HCT116 (cell line): ENCODE data around the gene RPE65. TPM values are rescaled to one million over a fixed set of nuclear protein-coding genes. Genes with fewer than 3 reads are reported as not detected.

Experiments used
- ATAC-seq: fragments of 200-7000 bp; cut with Tn5 transposase; 2 replicates; pipeline ENCODE4 v1.9.1; 2020; ENCODE audit warnings: mild to moderate bottlenecking, moderate library complexity
- BruUV-seq: library from RNA; stranded (reverse); fragments of 400-500 nt; replicated peaks from 2 replicates; lab custom pipeline; 2021; lab: Mats Ljungman, UMichigan
- CTCF ChIA-PET: fragments of 300-600 bp; sonication (Branson Sonifier 250); formaldehyde crosslinking; loops from one replicate; lab custom pipeline; 2021; ENCODE audit warnings: antibody characterized with exemption; lab: Charles Lee
- POLR2A ChIA-PET: fragments of 300-600, 350-600 bp; sonication (Branson Sonifier 250); formaldehyde crosslinking; loops from one replicate; lab custom pipeline; 2021; ENCODE audit warnings: antibody characterized with exemption; lab: Charles Lee
- RAD21 ChIA-PET, 2 experiments: fragments of 300-600 bp; sonication (Branson Sonifier 250); formaldehyde crosslinking; loops; one replicate each; lab custom pipeline; 2023; ENCODE audit warnings: low total read pairs in 2 of 2; ENCODE audit not compliant: uncharacterized antibody in 2 of 2, unreplicated experiment in 2 of 2, low non-redundant PET in 1 of 2; lab: Charles Lee
- DNase-seq: peaks from one replicate; pipeline ENCODE4 v3.0.0-alpha.2; 2010; ENCODE audit warnings: low read depth, low spot score
- H2AFZ ChIP-seq: fragments of 200-600 bp; shearing (Covaris generic), sonication (generic); 2 replicates; pipeline ENCODE4 v1.6.1; 2017; ENCODE audit warnings: low read depth, mixed run types, mixed read lengths, antibody characterized with exemption, low read length; ENCODE audit not compliant: poor library complexity, severe bottlenecking
- H3K27ac ChIP-seq: 2 replicates; pipeline ENCODE4 v1.5.1; 2012; ENCODE audit warnings: low read depth, low read length
- H3K27me3 ChIP-seq: fragments of 200-600 bp; sonication (generic); 2 replicates; pipeline ENCODE4 v1.6.1; 2016; ENCODE audit warnings: mixed run types, low read length, mixed read lengths; ENCODE audit not compliant: insufficient read depth
- H3K36me3 ChIP-seq, 2 experiments: fragments of 200-500 bp in 1 of 2; fragments of 200-600 bp in 1 of 2; sonication (Bioruptor generic) in 1 of 2; sonication (generic) in 1 of 2; 2 replicates each; pipeline versions ENCODE4 v1.5.1 to v1.6.1; 2014 to 2016; ENCODE audit warnings: low read length in 2 of 2, inconsistent platforms in 1 of 2, mixed read lengths in 1 of 2, mixed run types in 1 of 2; ENCODE audit not compliant: insufficient read depth in 2 of 2, control insufficient read depth in 1 of 2
- H3K4me1 ChIP-seq, 2 experiments: fragments of 200-600 bp in 1 of 2; sonication (generic) in 1 of 2; 2 replicates each; pipeline versions ENCODE4 v1.5.1 to v1.6.1; 2012 to 2017; ENCODE audit warnings: low read length in 2 of 2, inconsistent platforms in 1 of 2, mild to moderate bottlenecking in 1 of 2, mixed read lengths in 1 of 2, mixed run types in 1 of 2, moderate library complexity in 1 of 2; ENCODE audit not compliant: insufficient read depth in 2 of 2, control insufficient read depth in 1 of 2
- H3K4me2 ChIP-seq: fragments of 200-600 bp; sonication (generic); 2 replicates; pipeline ENCODE4 v1.6.1; 2017; ENCODE audit warnings: mixed run types, low read length, mixed read lengths
- H3K4me3 ChIP-seq, 2 experiments: fragments of 200-600 bp in 1 of 2; sonication (generic) in 1 of 2; replicated peaks in 1 of 2; 2 replicates each; pipeline ENCODE4 v1.5.1; 2011 to 2016; ENCODE audit warnings: low read length in 2 of 2, control low read depth in 1 of 2, low read depth in 1 of 2, mild to moderate bottlenecking in 1 of 2, mixed read lengths in 1 of 2, mixed run types in 1 of 2
- H3K79me2 ChIP-seq: fragments of 200-600 bp; sonication (generic); 2 replicates; pipeline ENCODE4 v1.6.1; 2017; ENCODE audit warnings: mild to moderate bottlenecking, mixed run types, low read length, moderate library complexity, mixed read lengths; ENCODE audit not compliant: insufficient read depth
- H3K9ac ChIP-seq: fragments of 200-600 bp; sonication (generic); 2 replicates; pipeline ENCODE4 v1.6.1; 2016; ENCODE audit warnings: low read length, mixed read lengths
- H3K9me2 ChIP-seq: fragments of 200-600 bp; sonication (generic), shearing (Covaris generic); 2 replicates; pipeline ENCODE4 v1.6.1; 2017; ENCODE audit warnings: mixed run types, mild to moderate bottlenecking, moderate library complexity; ENCODE audit not compliant: insufficient read depth
- H3K9me3 ChIP-seq, 2 experiments: fragments of 200-500 bp in 1 of 2; fragments of 200-600 bp in 1 of 2; sonication (Bioruptor generic) in 1 of 2; sonication (generic) in 1 of 2; 2 replicates each; pipeline ENCODE4 v1.6.1; 2014 to 2017; ENCODE audit warnings: low read length in 2 of 2, mixed read lengths in 2 of 2, inconsistent platforms in 1 of 2, low read depth in 1 of 2, mild to moderate bottlenecking in 1 of 2, mixed run types in 1 of 2, moderate library complexity in 1 of 2; ENCODE audit not compliant: control insufficient read depth in 1 of 2, insufficient read depth in 1 of 2
- H4K20me1 ChIP-seq: fragments of 200-600 bp; sonication (generic), shearing (Covaris generic); 2 replicates; pipeline ENCODE4 v1.6.1; 2017; ENCODE audit warnings: mixed run types, mild to moderate bottlenecking, moderate library complexity; ENCODE audit not compliant: insufficient read depth
- CTCF ChIP-seq, 3 experiments: fragments of 200-600 bp in 1 of 3; sonication (generic) in 1 of 3; IDR thresholded peaks in 2 of 3; conservative IDR thresholded peaks in 1 of 3; 2 replicates each; pipeline ENCODE4 v1.5.1; 2012 to 2017; ENCODE audit warnings: low read depth in 2 of 3, low read length in 2 of 3, antibody characterized with exemption in 1 of 3, borderline replicate concordance in 1 of 3, control low read depth in 1 of 3, mild to moderate bottlenecking in 1 of 3, mixed read lengths in 1 of 3, mixed run types in 1 of 3, moderate library complexity in 1 of 3; ENCODE audit not compliant: insufficient read depth in 1 of 3
- EZH2 ChIP-seq: fragments of 200-600 bp; sonication (generic); IDR thresholded peaks from 2 replicates; pipeline ENCODE4 v1.6.1; 2017; ENCODE audit warnings: antibody characterized with exemption, mixed run types
- FOSL1 ChIP-seq: IDR thresholded peaks from 2 replicates; pipeline ENCODE4 v1.6.1; 2012; ENCODE audit warnings: low read depth
- RAD21 ChIP-seq: IDR thresholded peaks from 2 replicates; pipeline ENCODE4 v1.6.1; 2012; ENCODE audit warnings: low read depth, mild to moderate bottlenecking
- REST ChIP-seq: IDR thresholded peaks from 2 replicates; pipeline ENCODE4 v1.6.1; 2012; ENCODE audit warnings: low read depth
- intact Hi-C: fragments of 100-400 bp; cut with micrococcal nuclease; formaldehyde crosslinking; loops from 2 replicates; pipeline ENCODE4 v1.10.0; 2022
- total RNA-seq: library from RNA; stranded (reverse); gene quantifications from one replicate; pipeline ENCODE4 v1.2.1, GENCODE V29; 2021; ENCODE audit not compliant: unreplicated experiment

RPE65 gene
- total RNA-seq, 1 experiment from 2014 or later, result not detected

GRCh38 chr1:68470388-68470970 lies 20.7 kb upstream of the RPE65 start:
- RAD21 ChIA-PET, result interaction anchor here in 1 of 2 experiments (0.7 to 1.0 kb wide), 2 partner anchors 1267 to 1268 kb away, joined by 3 read pairs; no protein-coding TSS in a partner anchor
- POLR2A ChIA-PET, result no interaction called here
- intact Hi-C loops, result loop anchor here (2.0 kb wide), 1 partner anchor 1266 kb away; no protein-coding TSS in a partner anchor

More at GRCh38 chr1:68470388-68470970, 20.7 kb upstream of the RPE65 start:
- H3K79me2 ChIP-seq, result no peaks in the 10 kb centered on the region; the same call in 1 of the 2 replicates
- no TSS peak for BruUV-seq
- H3K9me2 ChIP-seq, result no peaks in the 10 kb centered on the region
- H3K4me2 ChIP-seq, result no peak overlapping the region
- no peak overlapping the region for H3K4me3 ChIP-seq
- CTCF ChIA-PET, result interaction anchor here (0.7 to 1.8 kb wide), 8 partner anchors 9 to 547 kb away, joined by 3 to 9 read pairs (median 4); no protein-coding TSS in a partner anchor
- no peak overlapping the region for H3K27ac ChIP-seq
- H3K36me3 ChIP-seq, result peaks cover 7 to 10% of the 10 kb centered on the region in 2 experiments; a peak in 2 of 4 replicates
- no peaks in the 10 kb centered on the region for H3K27me3 ChIP-seq
- ATAC-seq, result peak; percentile 49
- no peak overlapping the region for H2AFZ ChIP-seq
- H3K9ac ChIP-seq, result no peak overlapping the region
- H3K9me3 ChIP-seq, result no peaks in the 10 kb centered on the region
- TF ChIP-seq FOSL1 (no peak), REST (no peak), CTCF (IDR thresholded peaks at IDR 0.05 in 2 of 3, conservative IDR thresholded peaks at IDR 0.05 in 1 of 3; ENCODE audit: borderline replicate concordance in 1 of 3, insufficient read depth in 1 of 3, low read depth in 2 of 3, low read length in 2 of 3) (peak; percentile 54 to 72 (median 58); a peak in 5 of 6 replicates), RAD21 (peak; percentile 61), EZH2 (no peak)
- H3K4me1 ChIP-seq, result no peaks in the 10 kb centered on the region
- H4K20me1 ChIP-seq, result no peaks in the 10 kb centered on the region
- no peak for DNase-seq
